Neutrophil (primary cell): Measurements from ENCODE around the gene KLB.

Experiments used
- H3K27ac ChIP-seq: fragments of 200-600 bp; sonication (generic); 2 replicates; pipeline ENCODE4 v1.5.1; 2016; ENCODE audit warnings: mild to moderate bottlenecking, moderate library complexity
- H3K27me3 ChIP-seq: fragments of 200-600 bp; sonication (generic); 2 replicates; pipeline ENCODE4 v1.6.0; 2016; ENCODE audit warnings: mild to moderate bottlenecking
- H3K36me3 ChIP-seq: fragments of 200-600 bp; sonication (generic); 2 replicates; pipeline ENCODE4 v1.5.1; 2017
- H3K4me1 ChIP-seq, 2 experiments: fragments of 200-600 bp in 1 of 2; sonication (generic) in 1 of 2; 1 replicate in 1 of 2; 2 replicates in 1 of 2; pipeline versions ENCODE4 v1.5.1 to v1.6.1; 2013 to 2016; ENCODE audit warnings: low read depth in 1 of 2, low read length in 1 of 2, mild to moderate bottlenecking in 1 of 2, moderate library complexity in 1 of 2; ENCODE audit not compliant: control insufficient read depth in 1 of 2, insufficient read depth in 1 of 2
- H3K4me3 ChIP-seq, 2 experiments: fragments of 200-600 bp in 1 of 2; sonication (generic) in 1 of 2; 1 replicate in 1 of 2; 2 replicates in 1 of 2; pipeline ENCODE4 v1.5.1; 2013 to 2016; ENCODE audit warnings: low read depth in 1 of 2, low read length in 1 of 2, mild to moderate bottlenecking in 1 of 2, moderate library complexity in 1 of 2
- H3K9me3 ChIP-seq: fragments of 200-600 bp; sonication (generic); 2 replicates; pipeline ENCODE4 v1.5.1; 2016
- TF ChIP-seq, protein P1 (sequence below): fragments of 200-600 bp; sonication (generic); IDR thresholded peaks from 2 replicates; pipeline ENCODE4 v1.5.1; 2016; ENCODE audit warnings: antibody characterized with exemption

The KLB gene

DNA sequence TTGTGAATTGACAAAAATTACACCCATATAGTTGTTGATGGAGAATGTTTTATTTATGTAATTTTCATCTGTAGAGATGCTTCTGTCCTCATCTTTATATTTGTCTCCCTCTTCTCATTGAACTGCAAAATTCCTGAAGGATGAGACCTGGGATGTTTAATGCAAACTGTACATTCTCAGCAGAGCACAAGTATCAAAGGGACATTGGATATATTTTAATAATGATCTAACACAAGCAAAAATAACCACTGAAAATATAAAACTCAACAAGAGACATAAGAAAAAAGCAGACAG lies 91.9 kb downstream of the KLB start:
- Histone ChIP-seq H3K36me3 (peaks cover 25% of the 10 kb centered on the region), H3K9me3 (no peaks in the 10 kb centered on the region), H3K27me3 (no peaks in the 10 kb centered on the region), H3K4me1 (no peaks in the 10 kb centered on the region), H3K4me3 (no peak overlapping the region), H3K27ac (no peak overlapping the region)
- TF ChIP-seq, protein P1, sequence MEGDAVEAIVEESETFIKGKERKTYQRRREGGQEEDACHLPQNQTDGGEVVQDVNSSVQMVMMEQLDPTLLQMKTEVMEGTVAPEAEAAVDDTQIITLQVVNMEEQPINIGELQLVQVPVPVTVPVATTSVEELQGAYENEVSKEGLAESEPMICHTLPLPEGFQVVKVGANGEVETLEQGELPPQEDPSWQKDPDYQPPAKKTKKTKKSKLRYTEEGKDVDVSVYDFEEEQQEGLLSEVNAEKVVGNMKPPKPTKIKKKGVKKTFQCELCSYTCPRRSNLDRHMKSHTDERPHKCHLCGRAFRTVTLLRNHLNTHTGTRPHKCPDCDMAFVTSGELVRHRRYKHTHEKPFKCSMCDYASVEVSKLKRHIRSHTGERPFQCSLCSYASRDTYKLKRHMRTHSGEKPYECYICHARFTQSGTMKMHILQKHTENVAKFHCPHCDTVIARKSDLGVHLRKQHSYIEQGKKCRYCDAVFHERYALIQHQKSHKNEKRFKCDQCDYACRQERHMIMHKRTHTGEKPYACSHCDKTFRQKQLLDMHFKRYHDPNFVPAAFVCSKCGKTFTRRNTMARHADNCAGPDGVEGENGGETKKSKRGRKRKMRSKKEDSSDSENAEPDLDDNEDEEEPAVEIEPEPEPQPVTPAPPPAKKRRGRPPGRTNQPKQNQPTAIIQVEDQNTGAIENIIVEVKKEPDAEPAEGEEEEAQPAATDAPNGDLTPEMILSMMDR, result no peak
